ENCODE measurements around the gene CUL7. TPM values are rescaled to one million over a fixed set of nuclear protein-coding genes. Genes with fewer than 3 reads are reported as not detected.
"Not testable (repeated sequence)": the region's sequence is repeated elsewhere in the genome, so short reads cannot be mapped to it uniquely, and the experiment has no call there.

CUL7 gene
- total and polyA plus RNA-seq, 4 experiments from 2014 or later: 2.1 to 13.9 (median 8.8) TPM

DNA sequence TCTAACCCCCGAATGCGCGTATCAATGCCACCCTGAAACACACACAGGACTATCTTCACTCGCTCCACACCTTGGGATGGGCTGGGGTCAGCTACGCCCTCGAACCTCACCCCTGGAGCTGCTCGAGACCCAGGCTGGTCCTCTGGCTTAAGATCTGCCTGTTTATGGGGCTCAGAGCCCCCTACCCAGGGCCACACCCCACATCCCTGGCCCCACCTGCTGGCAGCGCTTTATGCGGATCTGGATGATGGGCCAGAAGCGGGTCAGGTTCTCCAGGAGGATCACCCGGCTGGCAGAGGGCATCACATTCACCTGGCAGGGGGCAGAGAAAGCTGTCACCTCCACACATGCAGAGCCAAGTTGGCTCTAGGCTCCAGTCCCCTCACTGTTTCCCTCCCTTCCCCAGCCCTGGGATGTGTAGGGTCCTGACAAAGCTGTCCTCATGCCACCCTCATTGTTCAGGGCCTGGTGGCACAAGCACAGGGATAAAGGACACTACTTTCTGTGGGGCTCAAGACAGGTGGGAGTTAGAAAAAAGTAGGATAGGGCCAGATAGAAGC is 8.2 kb downstream of the CUL7 start:
- no peak for DNase-seq
- no peaks in the 10 kb centered on the region for H3K9me3 ChIP-seq (ENCODE audit: control insufficient read depth in 1 of 2, low read length in 2 of 2)
- peaks cover 0 to under 1% (median under 1%) of the 10 kb centered on the region in 4 donors for H3K4me1 Mint-ChIP-seq
- H3K27ac ChIP-seq (ENCODE audit: low read depth, low read length): no peak overlapping the region
- H3K27me3 Mint-ChIP-seq: no peaks in the 10 kb centered on the region
- H3K36me3 ChIP-seq (ENCODE audit: insufficient read depth, low read length): peaks cover 41% of the 10 kb centered on the region
- H3K4me3 ChIP-seq (ENCODE audit: low read length in 2 of 2): no peak overlapping the region
- H3K27me3 ChIP-seq (ENCODE audit: insufficient read depth, low read length): no peaks in the 10 kb centered on the region
- no peaks in the 10 kb centered on the region for H3K4me1 ChIP-seq (ENCODE audit: insufficient read depth, low read length)
- H3K4me3 Mint-ChIP-seq: no peak overlapping the region
- CTCF ChIA-PET (ENCODE audit: partially characterized antibody): no interaction called here
- intact Hi-C loops (cut with micrococcal nuclease): no loop called here
- H3K36me3 Mint-ChIP-seq: peaks cover 24 to 54% of the 10 kb centered on the region in 2 donors
- POLR2A ChIA-PET (ENCODE audit: partially characterized antibody): interaction anchor here (0.5 to 1.1 kb wide), 3 partner anchors 8 to 996 kb away, joined by 3 to 4 read pairs (median 3); partner anchors contain the start of gene CUL7
- H3K27ac Mint-ChIP-seq: peak overlapping the region in 3 of 7 donors; percentile 41 to 70 (median 54)
- H3K9me3 Mint-ChIP-seq: no peaks in the 10 kb centered on the region

DNA sequence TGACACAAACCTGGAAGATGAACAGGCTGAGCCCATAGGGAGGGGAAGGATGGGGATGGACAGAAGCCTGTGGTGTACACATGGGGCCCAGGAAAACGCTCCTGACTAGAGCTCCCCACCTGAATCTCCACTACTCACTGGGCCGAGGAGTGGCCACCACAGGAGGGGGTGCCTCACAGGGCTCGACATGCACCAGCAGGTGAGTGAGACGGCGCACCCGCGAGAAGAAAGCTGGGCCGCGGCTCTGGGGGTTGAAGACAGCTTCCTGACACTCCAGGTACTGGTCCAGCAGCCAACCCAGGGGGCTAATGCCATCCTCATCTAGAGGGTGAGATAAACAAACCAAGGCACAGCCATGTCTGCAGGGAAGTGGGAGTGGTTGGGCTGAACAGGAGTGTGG is 10.3 kb downstream of the CUL7 start:
- Histone ChIP-seq H3K27me3 (ENCODE audit: insufficient read depth, low read length) (no peaks in the 10 kb centered on the region), H3K4me1 (ENCODE audit: insufficient read depth, low read length) (no peaks in the 10 kb centered on the region), H3K36me3 (ENCODE audit: insufficient read depth, low read length) (peaks cover 37% of the 10 kb centered on the region), H3K4me3 (ENCODE audit: low read length in 2 of 2) (no peak overlapping the region), H3K27ac (ENCODE audit: low read depth, low read length) (no peak overlapping the region), H3K9me3 (ENCODE audit: control insufficient read depth in 1 of 2, low read length in 2 of 2) (no peaks in the 10 kb centered on the region)
- POLR2A ChIA-PET (ENCODE audit: partially characterized antibody): interaction anchor here (1.5 kb wide), 1 partner anchor 22 kb away, joined by 4 read pairs; the partner anchor contains the start of gene RRP36
- no peaks in the 10 kb centered on the region for H3K9me3 Mint-ChIP-seq
- H3K27me3 Mint-ChIP-seq: no peaks in the 10 kb centered on the region
- H3K36me3 Mint-ChIP-seq: peaks cover 27 to 52% of the 10 kb centered on the region in 2 donors
- peak overlapping the region in 1 of 7 donors; percentile 32 for H3K27ac Mint-ChIP-seq
- CTCF ChIA-PET (ENCODE audit: partially characterized antibody): no interaction called here
- intact Hi-C loops (cut with micrococcal nuclease): no loop called here
- no peak for DNase-seq
- no peaks in the 10 kb centered on the region for H3K4me1 Mint-ChIP-seq
- H3K4me3 Mint-ChIP-seq: no peak overlapping the region

DNA sequence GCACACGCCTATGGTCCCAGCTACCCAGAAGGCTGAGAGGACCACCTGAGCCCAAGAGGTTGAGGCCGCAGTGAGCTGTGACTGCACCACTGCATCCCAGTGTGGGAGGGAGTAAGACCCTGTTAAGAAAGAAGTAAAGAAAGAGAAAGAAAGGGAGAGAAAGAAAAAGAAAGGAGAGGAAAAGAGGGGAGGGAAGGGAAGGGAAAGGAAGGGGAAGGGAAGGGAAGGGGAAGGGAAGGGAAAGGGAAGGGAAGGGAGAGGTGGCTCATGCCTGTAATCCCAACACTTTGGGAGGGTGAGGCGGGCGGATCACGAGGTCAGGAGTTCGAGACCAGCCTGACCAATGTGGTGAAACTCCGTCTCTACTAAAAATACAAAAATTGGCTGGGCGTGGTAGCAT is 12.2 kb downstream of the CUL7 start:
- H3K4me3 ChIP-seq (ENCODE audit: low read length in 2 of 2); H3K27me3 Mint-ChIP-seq; CTCF ChIA-PET (ENCODE audit: partially characterized antibody); H3K4me1 ChIP-seq (ENCODE audit: insufficient read depth, low read length); DNase-seq; H3K27ac Mint-ChIP-seq; H3K9me3 ChIP-seq (ENCODE audit: control insufficient read depth in 1 of 2, low read length in 2 of 2); H3K9me3 Mint-ChIP-seq; H3K4me1 Mint-ChIP-seq; H3K27me3 ChIP-seq (ENCODE audit: insufficient read depth, low read length); H3K4me3 Mint-ChIP-seq; intact Hi-C loops (cut with micrococcal nuclease); POLR2A ChIA-PET (ENCODE audit: partially characterized antibody); H3K27ac ChIP-seq (ENCODE audit: low read depth, low read length): not testable (repeated sequence)
- H3K36me3 Mint-ChIP-seq: peaks cover 29 to 57% of the 10 kb centered on the region in 2 donors
- peaks cover 45% of the 10 kb centered on the region for H3K36me3 ChIP-seq (ENCODE audit: insufficient read depth, low read length)

DNA sequence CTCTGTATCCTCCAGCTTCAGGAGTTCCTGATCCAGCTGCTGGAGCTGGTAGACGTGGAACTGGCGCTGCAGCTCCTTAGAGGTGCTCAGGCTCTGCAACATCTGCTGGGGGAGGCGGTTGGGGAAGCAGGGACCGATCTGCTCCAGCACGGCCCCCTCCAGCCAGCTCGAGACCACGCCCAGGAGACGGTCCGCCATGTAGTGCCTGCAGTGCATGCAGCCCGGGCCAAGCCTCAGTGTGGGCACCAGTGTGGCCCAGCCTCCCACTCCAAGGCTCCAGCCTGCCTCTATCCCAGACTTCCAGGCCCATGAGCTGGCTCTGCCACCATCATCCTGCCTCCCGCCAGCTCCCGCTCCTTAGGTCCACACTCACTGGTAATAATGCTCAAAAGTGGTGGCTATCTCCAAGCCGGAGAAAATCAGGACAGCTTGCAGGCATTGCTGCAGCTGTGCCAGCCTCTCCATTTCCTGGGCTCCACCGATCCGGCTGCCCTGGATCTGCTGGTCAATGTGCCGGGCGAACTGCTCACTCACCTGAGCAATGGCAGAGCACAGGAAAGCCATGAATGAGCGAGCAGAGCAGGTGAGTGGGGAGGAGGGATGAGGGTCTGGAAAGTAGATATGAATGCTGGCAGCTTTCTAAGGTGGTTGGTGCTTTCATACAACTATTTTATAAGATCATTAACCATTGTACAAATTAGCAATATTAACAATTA is 13.0 kb downstream of the CUL7 start:
- peaks cover 26 to 52% of the 10 kb centered on the region in 2 donors for H3K36me3 Mint-ChIP-seq
- Histone ChIP-seq H3K4me3 (ENCODE audit: low read length in 2 of 2) (no peak overlapping the region), H3K36me3 (ENCODE audit: insufficient read depth, low read length) (peaks cover 42% of the 10 kb centered on the region), H3K4me1 (ENCODE audit: insufficient read depth, low read length) (no peaks in the 10 kb centered on the region), H3K27ac (ENCODE audit: low read depth, low read length) (no peak overlapping the region), H3K9me3 (ENCODE audit: control insufficient read depth in 1 of 2, low read length in 2 of 2) (no peaks in the 10 kb centered on the region), H3K27me3 (ENCODE audit: insufficient read depth, low read length) (no peaks in the 10 kb centered on the region)
- H3K27me3 Mint-ChIP-seq: no peaks in the 10 kb centered on the region
- POLR2A ChIA-PET (ENCODE audit: partially characterized antibody): no interaction called here
- no peaks in the 10 kb centered on the region for H3K9me3 Mint-ChIP-seq
- no peaks in the 10 kb centered on the region for H3K4me1 Mint-ChIP-seq
- DNase-seq: no peak
- no peak overlapping the region for H3K4me3 Mint-ChIP-seq
- intact Hi-C loops (cut with micrococcal nuclease): no loop called here
- H3K27ac Mint-ChIP-seq: peak overlapping the region in 1 of 7 donors; percentile 22
- CTCF ChIA-PET (ENCODE audit: partially characterized antibody): no interaction called here

DNA sequence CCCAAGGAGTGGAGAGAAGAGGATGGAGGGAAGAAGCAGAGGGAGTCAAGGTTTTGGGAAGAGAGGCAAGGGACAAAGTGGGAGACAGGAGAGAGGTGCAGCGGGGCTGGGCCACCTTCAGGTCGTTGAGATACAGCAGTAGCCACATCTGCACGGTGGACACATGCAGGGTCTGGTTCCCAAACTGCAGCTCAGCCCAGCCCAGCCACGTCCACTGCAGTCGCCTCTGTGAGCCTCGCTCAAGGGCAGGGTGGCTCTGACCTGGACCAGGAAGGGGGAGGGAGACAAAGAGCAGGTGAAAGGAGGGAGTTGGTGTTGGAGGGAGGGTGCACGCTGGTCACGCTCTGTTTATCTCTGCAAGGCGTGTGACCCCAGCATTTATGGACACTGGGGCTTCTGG is 14.9 kb downstream of the CUL7 start:
- Histone ChIP-seq H3K36me3 (ENCODE audit: insufficient read depth, low read length) (peaks cover 39% of the 10 kb centered on the region), H3K27me3 (ENCODE audit: insufficient read depth, low read length) (no peaks in the 10 kb centered on the region), H3K27ac (ENCODE audit: low read depth, low read length) (no peak overlapping the region), H3K9me3 (ENCODE audit: control insufficient read depth in 1 of 2, low read length in 2 of 2) (no peaks in the 10 kb centered on the region), H3K4me1 (ENCODE audit: insufficient read depth, low read length) (no peaks in the 10 kb centered on the region), H3K4me3 (ENCODE audit: low read length in 2 of 2) (no peak overlapping the region)
- Mint-ChIP-seq H3K9me3 (no peaks in the 10 kb centered on the region), H3K27ac (peak overlapping the region in 2 of 7 donors; percentile 46 to 79), H3K36me3 (peaks cover 24 to 55% of the 10 kb centered on the region in 2 donors), H3K27me3 (no peaks in the 10 kb centered on the region), H3K4me1 (no peaks in the 10 kb centered on the region), H3K4me3 (no peak overlapping the region)
- ChIA-PET POLR2A (ENCODE audit: partially characterized antibody) (interaction anchor here (0.7 to 1.2 kb wide), 3 partner anchors 17 to 586 kb away, joined by 3 to 5 read pairs (median 4); partner anchors contain the start of gene RRP36), CTCF (ENCODE audit: partially characterized antibody) (no interaction called here)
- no peak for DNase-seq
- intact Hi-C loops (cut with micrococcal nuclease): no loop called here

DNA sequence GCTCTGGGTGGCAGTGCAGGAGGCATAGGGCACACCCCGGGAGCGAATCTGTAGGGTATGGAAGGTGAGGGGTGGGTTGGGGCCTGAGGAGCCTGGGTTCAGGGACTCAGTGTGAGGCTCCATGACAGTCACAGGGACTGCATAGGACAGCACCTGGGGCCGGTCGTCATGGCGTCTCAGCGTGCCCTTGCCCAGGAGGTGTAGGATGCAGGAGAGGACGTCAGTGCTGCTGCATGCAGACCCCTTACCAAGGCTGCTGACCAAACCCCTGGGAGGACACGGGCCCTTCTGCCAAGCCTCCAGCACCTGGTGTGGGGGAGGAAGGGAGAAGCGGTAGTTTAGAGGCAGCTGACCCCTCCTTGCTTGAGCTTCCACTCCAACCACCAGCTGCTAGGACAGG is 15.9 kb downstream of the CUL7 start:
- ChIA-PET POLR2A (ENCODE audit: partially characterized antibody) (no interaction called here), CTCF (ENCODE audit: partially characterized antibody) (no interaction called here)
- intact Hi-C loops (cut with micrococcal nuclease): no loop called here
- no peak overlapping the region for H3K4me3 Mint-ChIP-seq
- no peaks in the 10 kb centered on the region for H3K27me3 Mint-ChIP-seq
- Histone ChIP-seq H3K4me3 (ENCODE audit: low read length in 2 of 2) (no peak overlapping the region), H3K4me1 (ENCODE audit: insufficient read depth, low read length) (no peaks in the 10 kb centered on the region), H3K9me3 (ENCODE audit: control insufficient read depth in 1 of 2, low read length in 2 of 2) (no peaks in the 10 kb centered on the region), H3K27me3 (ENCODE audit: insufficient read depth, low read length) (no peaks in the 10 kb centered on the region), H3K27ac (ENCODE audit: low read depth, low read length) (no peak overlapping the region), H3K36me3 (ENCODE audit: insufficient read depth, low read length) (peaks cover 32% of the 10 kb centered on the region)
- H3K27ac Mint-ChIP-seq: peak overlapping the region in 1 of 7 donors; percentile 46
- H3K36me3 Mint-ChIP-seq: peaks cover 21 to 53% of the 10 kb centered on the region in 2 donors
- H3K4me1 Mint-ChIP-seq: peaks cover 0 to 6% (median under 1%) of the 10 kb centered on the region in 4 donors
- H3K9me3 Mint-ChIP-seq: no peaks in the 10 kb centered on the region
- DNase-seq: no peak

DNA sequence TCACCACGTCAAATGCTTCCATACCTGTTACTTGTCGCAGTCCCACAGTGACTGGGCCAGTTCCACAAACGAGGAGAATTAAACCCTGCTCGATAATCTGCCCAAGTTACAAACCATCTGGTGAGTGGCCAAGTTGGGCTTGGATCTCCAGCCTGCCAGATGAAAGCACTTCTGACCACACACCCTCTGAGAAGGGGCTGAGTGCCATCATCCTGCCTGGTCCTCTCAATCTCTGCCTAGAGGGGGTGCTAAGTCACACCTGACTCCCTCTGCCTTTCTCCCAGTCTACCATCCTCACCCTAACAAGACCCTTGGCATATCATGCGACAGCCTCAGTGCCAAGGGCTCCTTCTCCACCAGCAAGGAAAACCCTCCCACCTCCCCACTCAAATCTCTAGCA is 16.5 kb downstream of the CUL7 start:
- no peaks in the 10 kb centered on the region for H3K9me3 ChIP-seq (ENCODE audit: control insufficient read depth in 1 of 2, low read length in 2 of 2)
- intact Hi-C loops (cut with micrococcal nuclease): no loop called here
- Mint-ChIP-seq H3K27ac (peak overlapping the region in 2 of 7 donors; percentile 46 to 54), H3K4me3 (no peak overlapping the region), H3K9me3 (no peaks in the 10 kb centered on the region), H3K36me3 (peaks cover 17 to 50% of the 10 kb centered on the region in 2 donors), H3K4me1 (peaks cover 0 to 6% (median under 1%) of the 10 kb centered on the region in 4 donors), H3K27me3 (no peaks in the 10 kb centered on the region)
- no peaks in the 10 kb centered on the region for H3K4me1 ChIP-seq (ENCODE audit: insufficient read depth, low read length)
- POLR2A ChIA-PET (ENCODE audit: partially characterized antibody): no interaction called here
- no peak overlapping the region for H3K4me3 ChIP-seq (ENCODE audit: low read length in 2 of 2)
- CTCF ChIA-PET (ENCODE audit: partially characterized antibody): no interaction called here
- no peak overlapping the region for H3K27ac ChIP-seq (ENCODE audit: low read depth, low read length)
- DNase-seq: no peak
- H3K27me3 ChIP-seq (ENCODE audit: insufficient read depth, low read length): no peaks in the 10 kb centered on the region
- peaks cover 36% of the 10 kb centered on the region for H3K36me3 ChIP-seq (ENCODE audit: insufficient read depth, low read length)

Measured in CD4-positive, alpha-beta memory T cell (primary cell).